Activated CD8-positive, alpha-beta memory T cell treated with anti-CD3 and anti-CD28 coated beads for 24 hours (primary cell): ENCODE results near the gene LAMB3.

ENCODE experiments used
- DNase-seq: peaks from one replicate; pipeline ENCODE4 v3.0.0-alpha.2; 2020

The LAMB3 gene

GRCh38 chr1:209659909-209660308 lies 7.7 kb upstream of the LAMB3 start:
- no peak for DNase-seq

- no peak for DNase-seq
Measured at GRCh38 chr1:209657918-209658317, 5.7 kb upstream of the LAMB3 start.

GRCh38 chr1:209657140-209657879 lies 5.1 kb upstream of the LAMB3 start:
- no peak for DNase-seq

- DNase-seq = no peak
Measured at GRCh38 chr1:209655411-209656231, 3.4 kb upstream of the LAMB3 start.

GRCh38 chr1:209653915-209654351 lies 1.7 kb upstream of the LAMB3 start:
- DNase-seq = no peak

GRCh38 chr1:209652873-209653401 lies 712 bp upstream of the LAMB3 start:
- peak; percentile 66 for DNase-seq

GRCh38 chr1:209651138-209651587 lies 1.1 kb downstream of the LAMB3 start:
- peak; percentile 74 for DNase-seq

- no peak for DNase-seq
Measured at GRCh38 chr1:209650454-209650853, 1.8 kb downstream of the LAMB3 start.

- DNase-seq = no peak
Measured at GRCh38 chr1:209648931-209649776, 3.1 kb downstream of the LAMB3 start.

GRCh38 chr1:209648346-209648745 lies 3.9 kb downstream of the LAMB3 start:
- DNase-seq = no peak

- DNase-seq = no peak
Measured at GRCh38 chr1:209647156-209647555, 5.1 kb downstream of the LAMB3 start.

- no peak for DNase-seq
Measured at GRCh38 chr1:209646558-209646957, 5.7 kb downstream of the LAMB3 start.

- no peak for DNase-seq
Measured at GRCh38 chr1:209645574-209646452, 6.4 kb downstream of the LAMB3 start.

GRCh38 chr1:209643285-209644020 lies 8.8 kb downstream of the LAMB3 start:
- DNase-seq = no peak

GRCh38 chr1:209642816-209643215 lies 9.4 kb downstream of the LAMB3 start:
- no peak for DNase-seq

- no peak for DNase-seq
Measured at GRCh38 chr1:209641832-209642172, 10.4 kb downstream of the LAMB3 start.

GRCh38 chr1:209635850-209636249 lies 16.4 kb downstream of the LAMB3 start:
- no peak for DNase-seq

- no peak for DNase-seq
Measured at GRCh38 chr1:209634005-209634737, 18.1 kb downstream of the LAMB3 start.

- no peak for DNase-seq
Measured at GRCh38 chr1:209633335-209633997, 18.8 kb downstream of the LAMB3 start.
